HCT116 (cell line): Measurements from ENCODE around the gene DLL1.

Experiments used
- CTCF ChIP-seq, 3 experiments: fragments of 200-600 bp in 1 of 3; sonication (generic) in 1 of 3; IDR thresholded peaks in 2 of 3; conservative IDR thresholded peaks in 1 of 3; 2 replicates each; pipeline ENCODE4 v1.5.1; 2012 to 2017; ENCODE audit warnings: low read depth in 2 of 3, low read length in 2 of 3, antibody characterized with exemption in 1 of 3, borderline replicate concordance in 1 of 3, control low read depth in 1 of 3, mild to moderate bottlenecking in 1 of 3, mixed read lengths in 1 of 3, mixed run types in 1 of 3, moderate library complexity in 1 of 3; ENCODE audit not compliant: insufficient read depth in 1 of 3
- EGR1 ChIP-seq: IDR thresholded peaks from 2 replicates; pipeline ENCODE4 v1.6.1; 2012; ENCODE audit warnings: low read depth
- EZH2 ChIP-seq: fragments of 200-600 bp; sonication (generic); IDR thresholded peaks from 2 replicates; pipeline ENCODE4 v1.6.1; 2017; ENCODE audit warnings: antibody characterized with exemption, mixed run types
- EZH2phosphoT487 ChIP-seq: fragments of 200-600 bp; IDR thresholded peaks from 2 replicates; pipeline ENCODE4 v1.6.1; 2018; ENCODE audit warnings: antibody characterized with exemption, borderline replicate concordance
- POLR2A ChIP-seq: IDR thresholded peaks from 2 replicates; pipeline ENCODE4 v1.7.0; 2011; ENCODE audit warnings: borderline replicate concordance; ENCODE audit not compliant: insufficient read depth, insufficient read length; ENCODE audit errors: extremely low read depth
- REST ChIP-seq: IDR thresholded peaks from 2 replicates; pipeline ENCODE4 v1.6.1; 2012; ENCODE audit warnings: low read depth
- SIN3A ChIP-seq: IDR thresholded peaks from 2 replicates; pipeline ENCODE4 v1.6.1; 2012; ENCODE audit warnings: low read depth
- ZFX ChIP-seq: fragments of 450-650 bp; IDR thresholded peaks from 2 replicates; pipeline ENCODE4 v1.6.1; 2017
- ZNF274 ChIP-seq: fragments of 200-500 bp; sonication (Bioruptor generic); IDR thresholded peaks from 2 replicates; pipeline ENCODE4 v1.6.1; 2014; ENCODE audit warnings: mild to moderate bottlenecking, low read depth, low read length, inconsistent platforms

GRCh38 chr6:170255426-170256125 lies 35.3 kb downstream of the DLL1 start:
- TF ChIP-seq EZH2, result no peak
- no peak for TF ChIP-seq POLR2A
- no peak for TF ChIP-seq CTCF (IDR thresholded peaks at IDR 0.05 in 2 of 3, conservative IDR thresholded peaks at IDR 0.05 in 1 of 3; ENCODE audit: borderline replicate concordance in 1 of 3, insufficient read depth in 1 of 3, low read depth in 2 of 3, low read length in 2 of 3)
- no peak for TF ChIP-seq REST
- no peak for TF ChIP-seq ZFX
- no peak for TF ChIP-seq EGR1
- TF ChIP-seq EZH2phosphoT487, result no peak
- TF ChIP-seq SIN3A, result no peak
- no peak for TF ChIP-seq ZNF274
